ENCODE data around the gene SLC5A5. TPM values are rescaled to one million over a fixed set of nuclear protein-coding genes. Genes with fewer than 3 reads are reported as not detected.
"Not testable (repeated sequence)": the region's sequence is repeated elsewhere in the genome, so short reads cannot be mapped to it uniquely, and the experiment has no call there.

The SLC5A5 gene
- total RNA-seq, 1 experiment from 2014 or later: not detected

DNA sequence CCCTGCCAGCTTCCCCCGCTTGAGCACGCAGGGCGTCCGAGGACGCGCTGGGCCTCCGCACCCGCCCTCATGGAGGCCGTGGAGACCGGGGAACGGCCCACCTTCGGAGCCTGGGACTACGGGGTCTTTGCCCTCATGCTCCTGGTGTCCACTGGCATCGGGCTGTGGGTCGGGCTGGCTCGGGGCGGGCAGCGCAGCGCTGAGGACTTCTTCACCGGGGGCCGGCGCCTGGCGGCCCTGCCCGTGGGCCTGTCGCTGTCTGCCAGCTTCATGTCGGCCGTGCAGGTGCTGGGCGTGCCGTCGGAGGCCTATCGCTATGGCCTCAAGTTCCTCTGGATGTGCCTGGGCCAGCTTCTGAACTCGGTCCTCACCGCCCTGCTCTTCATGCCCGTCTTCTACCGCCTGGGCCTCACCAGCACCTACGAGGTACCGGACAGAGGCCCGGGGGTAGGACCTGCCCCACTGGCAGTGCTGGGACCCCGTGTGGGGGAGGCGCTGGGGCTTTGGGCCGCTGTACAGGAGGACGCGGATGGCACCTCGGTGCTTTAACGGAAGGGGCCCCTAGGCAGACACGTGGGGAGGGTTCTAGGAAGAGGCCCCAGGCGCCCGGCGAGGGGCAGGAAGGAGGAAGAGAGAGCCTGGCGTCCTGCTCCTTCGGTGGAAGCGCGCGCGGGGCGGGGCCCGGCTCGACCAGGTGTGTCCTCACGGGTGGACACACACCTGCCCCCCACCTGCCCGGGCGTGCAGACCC, 681 bp downstream of the SLC5A5 start:
- H3K27ac ChIP-seq: no peak overlapping the region
- DNase-seq (ENCODE audit: low read depth in 1 of 2, low spot score in 2 of 2): no peak
- H3K9me3 ChIP-seq (replicated peaks): no peaks in the 10 kb centered on the region; the same call in 1 of the 2 replicates
- no peaks in the 10 kb centered on the region for H3K36me3 ChIP-seq
- H3K4me3 ChIP-seq: no peak overlapping the region
- peaks cover 52% of the 10 kb centered on the region for H3K27me3 ChIP-seq (replicated peaks)
- no peaks in the 10 kb centered on the region for H3K4me1 ChIP-seq (replicated peaks)

DNA sequence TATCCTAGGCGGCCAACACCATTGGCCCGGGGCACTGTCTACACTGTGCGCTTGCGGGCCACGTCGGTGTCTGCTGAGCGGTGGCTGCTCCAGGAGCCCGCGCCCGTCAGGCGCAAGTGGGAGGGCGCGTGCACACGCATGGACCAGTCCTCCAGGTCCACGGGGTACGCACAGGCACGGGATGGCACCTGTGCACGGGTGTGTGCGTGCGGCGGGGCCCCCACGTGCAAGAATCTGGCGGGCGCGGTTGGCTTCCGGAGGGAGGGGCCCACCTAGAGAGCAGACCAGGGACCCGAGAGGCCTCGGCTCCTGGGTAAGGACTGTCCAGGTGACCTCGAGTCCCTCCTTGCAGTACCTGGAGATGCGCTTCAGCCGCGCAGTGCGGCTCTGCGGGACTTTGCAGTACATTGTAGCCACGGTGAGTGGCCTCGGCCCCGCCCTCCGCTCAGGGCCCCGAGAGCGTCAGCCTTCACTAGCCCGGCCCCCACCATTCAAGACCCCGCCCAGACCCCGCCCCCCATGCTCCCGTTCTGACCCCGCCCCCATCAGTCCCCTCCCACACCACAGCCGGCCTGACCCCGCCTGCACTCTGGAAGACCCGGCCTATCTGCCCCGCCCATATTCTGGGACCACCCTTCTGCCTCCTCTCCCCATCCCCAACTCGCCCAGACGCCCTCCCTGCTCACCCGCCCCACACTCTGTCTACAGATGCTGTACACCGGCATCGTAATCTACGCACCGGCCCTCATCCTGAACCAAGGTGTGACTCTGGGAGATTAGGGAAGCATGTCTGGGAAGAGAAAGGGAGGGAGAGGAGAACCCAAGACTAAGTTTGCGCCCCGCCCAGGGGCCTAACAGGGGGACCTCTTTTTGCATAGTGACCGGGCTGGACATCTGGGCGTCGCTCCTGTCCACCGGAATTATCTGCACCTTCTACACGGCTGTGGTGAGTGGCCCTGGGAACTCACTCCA, 2.3 kb downstream of the SLC5A5 start:
- no peaks in the 10 kb centered on the region for H3K4me1 ChIP-seq (replicated peaks)
- H3K36me3 ChIP-seq: no peaks in the 10 kb centered on the region
- DNase-seq (ENCODE audit: low read depth in 1 of 2, low spot score in 2 of 2): no peak
- H3K27me3 ChIP-seq (replicated peaks): peaks cover 57% of the 10 kb centered on the region
- H3K9me3 ChIP-seq (replicated peaks): no peaks in the 10 kb centered on the region; the same call in 1 of the 2 replicates
- H3K27ac ChIP-seq: no peak overlapping the region
- H3K4me3 ChIP-seq: no peak overlapping the region

DNA sequence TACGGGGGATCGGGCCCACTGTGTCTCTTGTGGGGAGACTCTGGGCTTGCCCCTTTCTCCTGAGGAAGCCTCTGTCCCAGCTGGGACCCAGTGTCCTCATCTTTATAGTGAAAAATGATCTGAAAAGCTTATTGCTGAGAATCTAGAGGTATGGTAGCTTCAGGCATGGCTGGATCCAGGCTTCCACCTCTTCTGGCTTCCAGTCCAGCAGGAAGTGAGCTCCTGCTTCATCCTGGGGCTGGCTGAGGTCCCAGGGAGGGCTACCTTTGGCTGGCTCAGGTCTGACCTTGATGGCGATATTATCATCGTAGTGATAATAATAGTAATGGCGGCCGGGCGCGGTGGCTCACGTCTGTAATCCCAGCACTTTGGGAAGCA, 3.0 kb downstream of the SLC5A5 start:
- no peak overlapping the region for H3K27ac ChIP-seq
- H3K4me3 ChIP-seq: no peak overlapping the region
- peaks cover 52% of the 10 kb centered on the region for H3K27me3 ChIP-seq (replicated peaks)
- DNase-seq (ENCODE audit: low read depth in 1 of 2, low spot score in 2 of 2): no peak
- H3K36me3 ChIP-seq: no peaks in the 10 kb centered on the region
- no peaks in the 10 kb centered on the region; the same call in 1 of the 2 replicates for H3K9me3 ChIP-seq (replicated peaks)
- H3K4me1 ChIP-seq (replicated peaks): no peaks in the 10 kb centered on the region

GRCh38 chr19:17877696-17878095, 6.0 kb downstream of the SLC5A5 start:
- H3K9me3 ChIP-seq (replicated peaks): no peaks in the 10 kb centered on the region; the same call in 1 of the 2 replicates
- H3K4me1 ChIP-seq (replicated peaks): no peaks in the 10 kb centered on the region
- H3K27me3 ChIP-seq (replicated peaks): peaks cover 26% of the 10 kb centered on the region
- no peak for DNase-seq (ENCODE audit: low read depth in 1 of 2, low spot score in 2 of 2)
- H3K27ac ChIP-seq: no peak overlapping the region
- no peak overlapping the region for H3K4me3 ChIP-seq
- H3K36me3 ChIP-seq: no peaks in the 10 kb centered on the region

- no peaks in the 10 kb centered on the region for H3K36me3 ChIP-seq
- H3K4me1 ChIP-seq (replicated peaks): no peaks in the 10 kb centered on the region
- no peaks in the 10 kb centered on the region; the same call in 1 of the 2 replicates for H3K9me3 ChIP-seq (replicated peaks)
- H3K27me3 ChIP-seq (replicated peaks): peaks cover 11% of the 10 kb centered on the region
- H3K27ac ChIP-seq: no peak overlapping the region
- H3K4me3 ChIP-seq: no peak overlapping the region
- no peak for DNase-seq (ENCODE audit: low read depth in 1 of 2, low spot score in 2 of 2)
These were observed 7.7 kb downstream of the SLC5A5 start for GRCh38 chr19:17879466-17879865.

GRCh38 chr19:17881701-17882100, 10.0 kb downstream of the SLC5A5 start:
- Histone ChIP-seq H3K4me3 (no peak overlapping the region), H3K27ac (no peak overlapping the region), H3K4me1 (replicated peaks) (no peaks in the 10 kb centered on the region), H3K9me3 (replicated peaks) (no peaks in the 10 kb centered on the region; the same call in 1 of the 2 replicates), H3K27me3 (replicated peaks) (peaks cover 6% of the 10 kb centered on the region; the same call in 1 of the 2 replicates), H3K36me3 (no peaks in the 10 kb centered on the region)
- DNase-seq (ENCODE audit: low read depth in 1 of 2, low spot score in 2 of 2): no peak

GRCh38 chr19:17883627-17884410, 12.1 kb downstream of the SLC5A5 start:
- no peaks in the 10 kb centered on the region for H3K9me3 ChIP-seq (replicated peaks)
- no peaks in the 10 kb centered on the region for H3K36me3 ChIP-seq
- no peaks in the 10 kb centered on the region for H3K27me3 ChIP-seq (replicated peaks)
- no peak overlapping the region for H3K27ac ChIP-seq
- H3K4me3 ChIP-seq: no peak overlapping the region
- no peaks in the 10 kb centered on the region for H3K4me1 ChIP-seq (replicated peaks)
- DNase-seq (ENCODE audit: low read depth in 1 of 2, low spot score in 2 of 2): no peak

DNA sequence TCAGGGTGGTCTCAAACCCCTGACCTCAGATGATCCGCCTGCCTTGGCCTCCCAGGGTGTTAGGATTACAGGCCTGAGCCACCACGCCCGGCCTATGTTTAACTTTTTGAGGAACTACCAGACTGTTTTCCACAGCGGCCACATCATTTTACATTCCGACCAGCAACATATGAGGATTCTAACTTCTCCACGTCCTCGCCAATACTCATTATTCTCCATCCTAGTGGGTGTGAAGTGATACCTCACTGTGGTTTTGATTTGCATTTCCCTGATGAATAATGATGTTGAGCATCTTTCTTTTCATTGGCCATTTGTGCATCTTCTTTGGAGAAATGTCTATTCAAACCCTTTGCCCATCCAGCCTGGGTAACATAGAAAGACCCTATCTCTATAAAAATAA, 14.8 kb downstream of the SLC5A5 start:
- no peaks in the 10 kb centered on the region for H3K36me3 ChIP-seq
- DNase-seq (ENCODE audit: low read depth in 1 of 2, low spot score in 2 of 2): no peak
- H3K4me3 ChIP-seq: no peak overlapping the region
- H3K27me3 ChIP-seq (replicated peaks): no peaks in the 10 kb centered on the region
- no peak overlapping the region for H3K27ac ChIP-seq
- no peaks in the 10 kb centered on the region for H3K4me1 ChIP-seq (replicated peaks)
- H3K9me3 ChIP-seq (replicated peaks): no peaks in the 10 kb centered on the region

DNA sequence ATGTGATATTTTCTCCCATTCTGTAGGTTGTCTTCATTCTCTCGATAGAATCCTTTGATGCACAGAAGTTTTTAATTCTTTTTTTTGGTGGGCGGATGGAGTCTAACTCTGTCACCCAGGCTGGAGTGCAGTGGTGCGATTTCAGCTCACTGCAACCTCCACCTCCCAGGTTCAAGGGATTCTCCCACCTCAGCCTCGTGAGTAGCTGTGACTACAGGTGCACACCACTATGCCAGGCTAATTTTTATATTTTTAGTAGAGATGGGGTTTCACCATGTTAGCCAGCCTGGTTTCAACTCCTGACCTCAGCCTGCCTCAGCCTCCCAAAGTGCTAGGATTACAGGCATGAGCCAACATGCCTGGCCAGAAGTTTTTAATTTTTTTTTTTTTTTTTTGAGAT, 15.5 kb downstream of the SLC5A5 start:
- H3K27me3 ChIP-seq (replicated peaks); H3K4me3 ChIP-seq; H3K36me3 ChIP-seq; H3K4me1 ChIP-seq (replicated peaks); H3K27ac ChIP-seq; DNase-seq (ENCODE audit: low read depth in 1 of 2, low spot score in 2 of 2); H3K9me3 ChIP-seq (replicated peaks): not testable (repeated sequence)

DNA sequence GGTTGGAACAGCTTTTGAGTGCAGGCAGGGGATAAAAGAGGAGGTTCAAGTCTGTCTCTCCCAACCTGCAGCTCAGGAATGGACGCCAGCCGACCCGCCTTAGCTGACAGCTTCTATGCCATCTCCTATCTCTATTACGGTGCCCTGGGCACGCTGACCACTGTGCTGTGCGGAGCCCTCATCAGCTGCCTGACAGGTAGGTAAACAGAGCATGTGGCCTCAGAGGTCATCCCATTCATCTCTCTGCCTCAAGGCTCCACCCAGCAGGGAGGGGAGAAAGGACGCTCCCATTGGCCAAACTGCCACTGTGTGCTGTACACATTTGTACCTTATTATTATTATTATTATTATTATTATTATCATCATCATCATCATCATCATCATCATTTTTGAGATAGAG, 16.5 kb downstream of the SLC5A5 start:
- Histone ChIP-seq H3K36me3 (no peaks in the 10 kb centered on the region), H3K4me3 (no peak overlapping the region), H3K27ac (no peak overlapping the region), H3K9me3 (replicated peaks) (no peaks in the 10 kb centered on the region), H3K27me3 (replicated peaks) (no peaks in the 10 kb centered on the region; the same call in none of the 2 replicates), H3K4me1 (replicated peaks) (no peaks in the 10 kb centered on the region)
- no peak for DNase-seq (ENCODE audit: low read depth in 1 of 2, low spot score in 2 of 2)

- Histone ChIP-seq H3K4me1 (replicated peaks) (no peaks in the 10 kb centered on the region), H3K27me3 (replicated peaks) (no peaks in the 10 kb centered on the region; the same call in none of the 2 replicates), H3K9me3 (replicated peaks) (no peaks in the 10 kb centered on the region), H3K4me3 (no peak overlapping the region), H3K36me3 (no peaks in the 10 kb centered on the region), H3K27ac (no peak overlapping the region)
- DNase-seq (ENCODE audit: low read depth in 1 of 2, low spot score in 2 of 2): no peak
These were observed 18.0 kb downstream of the SLC5A5 start for GRCh38 chr19:17889609-17890214.

GRCh38 chr19:17893766-17894165, 22.0 kb downstream of the SLC5A5 start:
- H3K36me3 ChIP-seq: no peaks in the 10 kb centered on the region

GRCh38 chr19:17902701-17903100, 31.0 kb downstream of the SLC5A5 start:
- Histone ChIP-seq H3K9me3 (replicated peaks) (0 out of 2 replicates have a peak, but pooled peaks cover 2% of the 10 kb centered on the region), H3K36me3 (no peaks in the 10 kb centered on the region), H3K4me1 (replicated peaks) (no peaks in the 10 kb centered on the region), H3K27ac (no peak overlapping the region), H3K27me3 (replicated peaks) (peaks cover 22% of the 10 kb centered on the region), H3K4me3 (no peak overlapping the region)
- DNase-seq (ENCODE audit: low read depth in 1 of 2, low spot score in 2 of 2): no peak

More at GRCh38 chr19:17893766-17894165, 22.0 kb downstream of the SLC5A5 start:
- Histone ChIP-seq H3K27ac (no peak overlapping the region), H3K4me1 (replicated peaks) (no peaks in the 10 kb centered on the region), H3K27me3 (replicated peaks) (peaks cover 5% of the 10 kb centered on the region), H3K4me3 (no peak overlapping the region), H3K9me3 (replicated peaks) (no peaks in the 10 kb centered on the region)
- DNase-seq (ENCODE audit: low read depth in 1 of 2, low spot score in 2 of 2): no peak
